H1 (cell line): ENCODE data around the gene PRC1. TPM values are rescaled to one million over a fixed set of nuclear protein-coding genes. Genes with fewer than 3 reads are reported as not detected.

Source experiments
- CTCF ChIA-PET: fragments of 300-600 bp; sonication (Branson Sonifier 250); formaldehyde crosslinking; loops from one replicate; lab custom pipeline; 2021; ENCODE audit not compliant: partially characterized antibody; lab: Charles Lee
- POLR2A ChIA-PET: fragments of 300-600 bp; sonication (Branson Sonifier 250); formaldehyde crosslinking; loops from one replicate; lab custom pipeline; 2021; ENCODE audit warnings: inconsistent platforms; ENCODE audit not compliant: partially characterized antibody; lab: Charles Lee
- DNase-seq, 2 experiments: peaks; one replicate each; pipeline versions ENCODE4 v3.0.0 to v3.0.0-alpha.2; 2010 to 2022; ENCODE audit warnings: low spot score in 2 of 2, low read depth in 1 of 2, mixed read lengths in 1 of 2
- FAIRE-seq: peaks from 2 replicates; lab custom pipeline; 2011; peaks lifted over from hg19 to GRCh38; lab: Jason Lieb, UNC
- H2AFZ ChIP-seq: 2 replicates; pipeline ENCODE4 v1.8.1; 2012; ENCODE audit warnings: low read length, inconsistent platforms
- H2AK5ac ChIP-seq: 2 replicates; pipeline ENCODE4 v1.6.1; 2013; ENCODE audit warnings: low read depth, low read length
- H2BK120ac ChIP-seq: replicated peaks from 2 replicates; pipeline ENCODE3; 2013; ENCODE audit warnings: low read depth, low read length, inconsistent platforms
- H2BK12ac ChIP-seq: 2 replicates; pipeline ENCODE4 v1.6.1; 2013; ENCODE audit warnings: low read depth, low read length
- H2BK15ac ChIP-seq: 2 replicates; pipeline ENCODE4 v1.6.1; 2013; ENCODE audit warnings: low read length
- H2BK20ac ChIP-seq: 2 replicates; pipeline ENCODE4 v1.6.1; 2013; ENCODE audit warnings: low read length
- H2BK5ac ChIP-seq: 2 replicates; pipeline ENCODE4 v1.6.1; 2013; ENCODE audit warnings: low read depth, low read length
- H3K14ac ChIP-seq: 2 replicates; pipeline ENCODE4 v1.6.1; 2013; ENCODE audit warnings: inconsistent platforms; ENCODE audit not compliant: insufficient read length
- H3K18ac ChIP-seq: 2 replicates; pipeline ENCODE4 v1.6.1; 2013; ENCODE audit warnings: low read length; ENCODE audit errors: extremely low read depth
- H3K23ac ChIP-seq: 2 replicates; pipeline ENCODE4 v1.6.1; 2013; ENCODE audit warnings: inconsistent platforms; ENCODE audit not compliant: insufficient read length
- H3K23me2 ChIP-seq: 2 replicates; pipeline ENCODE4 v1.6.1; 2013; ENCODE audit warnings: low read depth, low read length
- H3K27ac ChIP-seq: 2 replicates; pipeline ENCODE4 v1.6.1; 2011; ENCODE audit warnings: low read depth, low read length, inconsistent platforms
- H3K27me3 ChIP-seq, 4 experiments: replicated peaks in 1 of 4; 1 replicate in 1 of 4; 2 replicates in 3 of 4; pipeline versions ENCODE4 v1.6.1 to v1.8.1; 2011 to 2013; ENCODE audit warnings: low read length in 3 of 4, mild to moderate bottlenecking in 3 of 4, inconsistent platforms in 2 of 4, mixed read lengths in 2 of 4, moderate library complexity in 1 of 4; ENCODE audit not compliant: control insufficient read depth in 3 of 4, insufficient read depth in 3 of 4; ENCODE audit errors: extremely low read depth in 1 of 4
- H3K36me3 ChIP-seq, 4 experiments: 2 replicates each; pipeline versions ENCODE4 v1.6.1 to v1.8.1; 2011 to 2013; ENCODE audit warnings: mild to moderate bottlenecking in 4 of 4, low read length in 3 of 4, moderate library complexity in 2 of 4, control low read depth in 1 of 4, inconsistent platforms in 1 of 4; ENCODE audit not compliant: insufficient read depth in 4 of 4, control insufficient read depth in 2 of 4
- H3K4ac ChIP-seq: replicated peaks from 2 replicates; pipeline ENCODE3; 2013; ENCODE audit warnings: low read length, low read depth, mixed read lengths, inconsistent platforms; ENCODE audit not compliant: insufficient read length
- H3K4me1 ChIP-seq, 4 experiments: replicated peaks in 1 of 4; 1 replicate in 1 of 4; 2 replicates in 3 of 4; pipeline versions ENCODE4 v1.6.1 to v1.8.1; 2011 to 2013; ENCODE audit warnings: low read length in 3 of 4, inconsistent platforms in 2 of 4, mixed read lengths in 1 of 4; ENCODE audit not compliant: insufficient read depth in 4 of 4, control insufficient read depth in 3 of 4
- H3K4me2 ChIP-seq, 2 experiments: 2 replicates each; pipeline versions ENCODE4 v1.6.1 to v1.8.1; 2011 to 2013; ENCODE audit warnings: low read depth in 2 of 2, low read length in 2 of 2, control low read depth in 1 of 2, inconsistent platforms in 1 of 2, mild to moderate bottlenecking in 1 of 2; ENCODE audit not compliant: insufficient read depth in 1 of 2
- H3K4me3 ChIP-seq, 4 experiments: fragments of 200-600, 300-600 bp in 1 of 4; sonication (generic), shearing (Covaris generic), sonication (Bioruptor Twin) in 1 of 4; 2 replicates each; pipeline versions ENCODE4 v1.5.1 to v1.8.1; 2011 to 2016; ENCODE audit warnings: low read length in 4 of 4, low read depth in 3 of 4, control low read depth in 2 of 4, inconsistent platforms in 2 of 4, mild to moderate bottlenecking in 2 of 4, mixed read lengths in 1 of 4, moderate library complexity in 1 of 4; ENCODE audit not compliant: insufficient read depth in 2 of 4; ENCODE audit errors: extremely low read depth in 1 of 4
- H3K56ac ChIP-seq: replicated peaks from 2 replicates; pipeline ENCODE3; 2013; ENCODE audit warnings: low read depth, mild to moderate bottlenecking, mixed read lengths, low read length, inconsistent platforms; ENCODE audit not compliant: insufficient read length
- H3K79me1 ChIP-seq: 2 replicates; pipeline ENCODE4 v1.6.1; 2013; ENCODE audit warnings: low read depth, low read length, control low read depth
- H3K79me2 ChIP-seq, 2 experiments: 2 replicates each; pipeline versions ENCODE4 v1.6.1 to v1.8.1; 2012 to 2013; ENCODE audit warnings: low read length in 2 of 2, mild to moderate bottlenecking in 2 of 2, inconsistent platforms in 1 of 2; ENCODE audit not compliant: insufficient read depth in 2 of 2, control insufficient read depth in 1 of 2
- H3K9ac ChIP-seq, 4 experiments: replicated peaks in 1 of 4; 1 replicate in 1 of 4; 2 replicates in 3 of 4; pipeline versions ENCODE4 v1.6.1 to v1.8.1; 2011 to 2013; ENCODE audit warnings: low read depth in 3 of 4, low read length in 3 of 4, control low read depth in 2 of 4, mild to moderate bottlenecking in 2 of 4, moderate library complexity in 2 of 4, inconsistent platforms in 1 of 4; ENCODE audit errors: extremely low read depth in 1 of 4
- H3K9me3 ChIP-seq, 2 experiments: 2 replicates each; pipeline versions ENCODE4 v1.6.1 to v1.8.1; 2012 to 2013; ENCODE audit warnings: mild to moderate bottlenecking in 2 of 2, moderate library complexity in 2 of 2, control low read depth in 1 of 2, inconsistent platforms in 1 of 2, low read depth in 1 of 2, low read length in 1 of 2, mixed read lengths in 1 of 2; ENCODE audit not compliant: insufficient read depth in 2 of 2
- H4K20me1 ChIP-seq, 2 experiments: replicated peaks in 1 of 2; 2 replicates each; pipeline versions ENCODE3 to v1.8.1; 2011 to 2013; ENCODE audit warnings: inconsistent platforms in 2 of 2, low read length in 2 of 2, mild to moderate bottlenecking in 1 of 2; ENCODE audit not compliant: insufficient read depth in 2 of 2, control insufficient read depth in 1 of 2
- H4K5ac ChIP-seq: 2 replicates; pipeline ENCODE4 v1.6.1; 2013; ENCODE audit warnings: low read length, low read depth, mixed read lengths, inconsistent platforms; ENCODE audit not compliant: insufficient read length
- H4K8ac ChIP-seq: 2 replicates; pipeline ENCODE4 v1.8.0; 2013; ENCODE audit warnings: mild to moderate bottlenecking, moderate library complexity, low read length, inconsistent platforms; ENCODE audit not compliant: insufficient read depth; ENCODE audit errors: extremely low read depth
- H4K91ac ChIP-seq: replicated peaks from 2 replicates; pipeline ENCODE3; 2013; ENCODE audit warnings: low read length, mixed read lengths, inconsistent platforms; ENCODE audit not compliant: insufficient read length
- CEBPB ChIP-seq: IDR thresholded peaks from 2 replicates; pipeline ENCODE4 v1.6.1; 2012; ENCODE audit warnings: low read depth, low read length
- CHD2 ChIP-seq: IDR thresholded peaks from 2 replicates; pipeline ENCODE4 v1.6.1; 2012; ENCODE audit warnings: low read length, improper control_type of control experiment
- EGR1 ChIP-seq: IDR thresholded peaks from 2 replicates; pipeline ENCODE4 v1.6.1; 2011; ENCODE audit warnings: low read depth, low read length, borderline replicate concordance
- JUN ChIP-seq: IDR thresholded peaks from 2 replicates; pipeline ENCODE4 v1.6.1; 2011; ENCODE audit warnings: low read depth, mild to moderate bottlenecking, improper control_type of control experiment, low read length
- MAX ChIP-seq: IDR thresholded peaks from 2 replicates; pipeline ENCODE4 v1.6.1; 2012; ENCODE audit warnings: inconsistent platforms
- NRF1 ChIP-seq: IDR thresholded peaks from 2 replicates; pipeline ENCODE4 v1.6.1; 2011; ENCODE audit warnings: mild to moderate bottlenecking, low read depth, low read length, improper control_type of control experiment
- PHF8 ChIP-seq: fragments of 200-600 bp; sonication (generic); conservative IDR thresholded peaks from 2 replicates; pipeline ENCODE4 v1.7.1; 2012; ENCODE audit warnings: low read depth, mild to moderate bottlenecking, inconsistent platforms, low read length, moderate library complexity
- SUZ12 ChIP-seq: fragments of 200-600 bp; sonication (generic); IDR thresholded peaks from 2 replicates; pipeline ENCODE4 v1.6.1; 2012; ENCODE audit warnings: mild to moderate bottlenecking, inconsistent platforms, low read length, moderate library complexity, mixed read lengths
- TBP ChIP-seq: IDR thresholded peaks from 2 replicates; pipeline ENCODE4 v1.6.1; 2011; ENCODE audit warnings: low read depth, low read length, improper control_type of control experiment
- YY1 ChIP-seq: IDR thresholded peaks from 2 replicates; pipeline ENCODE4 v1.6.1; 2011; ENCODE audit warnings: low read depth, mild to moderate bottlenecking, low read length
- WGBS, 2 experiments: shearing (Covaris generic) in 1 of 2; methylation state at CpG; one replicate each; pipeline versions ENCODE4 v1.1.6 to v1.1.7; 2013 to 2015; ENCODE audit warnings: low lambda C conversion rate in 2 of 2, mixed read lengths in 2 of 2, inconsistent platforms in 1 of 2, low coverage in 1 of 2, missing lambda C conversion rate in 1 of 2; ENCODE audit not compliant: insufficient replicate concordance in 2 of 2, insufficient coverage in 1 of 2, insufficient read length in 1 of 2; ENCODE audit errors: extremely low coverage in 1 of 2, missing lambda C conversion rate in 1 of 2; 5-methylcytosine and 5-hydroxymethylcytosine counted together
- polyA plus RNA-seq, 7 experiments: library from polyadenylated mRNA; depleted of rRNA in 3 of 7; stranded (reverse) in 5 of 7; unstranded in 2 of 7; fragments of >200 nt in 5 of 7; fragments of 200-250 nt in 2 of 7; gene quantifications; 1 replicate in 5 of 7; 2 replicates in 1 of 7; 4 replicates in 1 of 7; pipeline versions ENCODE4 v1.2.1 to v1.2.3, GENCODE V29; 2011 to 2013; ENCODE audit warnings: missing spikeins in 2 of 7, mixed read lengths in 2 of 7
- total RNA-seq: library from RNA; stranded (reverse); fragmentation: NEBNext Ultra II Directional; extraction: Animal tissue kit (Norgen Biotek cat#: 25700); gene quantifications from 2 replicates; pipeline ENCODE4 v1.2.1, GENCODE V29; 2021

The PRC1 gene
- total and polyA plus RNA-seq, 2 of the 8 experiments (the other 6 are each of a cell fraction or from before 2014, with no cell fraction given) = 90.7 to 181 TPM

- POLR2A ChIA-PET = interaction anchor here (0.7 to 1.4 kb wide), 4 partner anchors 12 to 17 kb away, joined by 3 to 6 read pairs (median 3); partner anchors contain the start of genes MAN2A2 and UNC45A
These were observed 76.1 kb downstream of the PRC1 start for GRCh38 chr15:90918034-90918788.

More at GRCh38 chr15:90918034-90918788, 76.1 kb downstream of the PRC1 start:
- Histone ChIP-seq H3K4ac (no peak overlapping the region), H4K8ac (no peak overlapping the region), H3K14ac (no peak overlapping the region), H4K91ac (no peak overlapping the region), H3K4me3 (no peak overlapping the region), H3K18ac (no peak overlapping the region), H3K27ac (no peak overlapping the region), H2AFZ (no peak overlapping the region), H2BK20ac (no peak overlapping the region), H2BK120ac (no peak overlapping the region), H3K36me3 (no peaks in the 10 kb centered on the region; a peak in 2 of 8 replicates), H2AK5ac (no peak overlapping the region), H4K5ac (no peak overlapping the region), H3K23ac (no peak overlapping the region), H3K9me3 (no peaks in the 10 kb centered on the region), H3K79me2 (no peaks in the 10 kb centered on the region), H4K20me1 (peaks cover under 1 to 3% of the 10 kb centered on the region in 2 experiments), H3K27me3 (no peaks in the 10 kb centered on the region), H3K9ac (no peak overlapping the region), H2BK5ac (no peak overlapping the region; the same call in 1 of the 2 replicates), H3K56ac (no peak overlapping the region), H2BK15ac (no peak overlapping the region), H3K79me1 (no peaks in the 10 kb centered on the region), H3K23me2 (no peaks in the 10 kb centered on the region), H3K4me1 (peaks cover 0 to 2% (median 0%) of the 10 kb centered on the region in 4 experiments; a peak in 2 of 7 replicates), H3K4me2 (no peak overlapping the region), H2BK12ac (no peak overlapping the region)
- no peak for DNase-seq
- no peak for TF ChIP-seq SUZ12
- no peak for TF ChIP-seq JUN
- TF ChIP-seq NRF1 = no peak
- TF ChIP-seq CEBPB = no peak
- no peak for TF ChIP-seq TBP
- no peak for TF ChIP-seq MAX
- TF ChIP-seq EGR1 = no peak
- TF ChIP-seq PHF8 = no peak
- TF ChIP-seq YY1 = no peak
- TF ChIP-seq CHD2 = no peak
- 92% methylated on average over 23 of the region's 23 CpGs; no CpG with 5 or more reads in 1 of the 2 experiments for WGBS, 2 experiments
- CTCF ChIA-PET = interaction anchor here (0.6 to 6.8 kb wide), 9 partner anchors 8 to 331 kb away, joined by 3 to 87 read pairs (median 4); partner anchors contain the start of genes HDDC3 and UNC45A
- FAIRE-seq = no peak
